A673 (cell line): ENCODE data around the gene DPYSL5.

ENCODE experiments used
- CTCF ChIP-seq: fragments of 300-800, 200-600 bp; sonication (generic); conservative IDR thresholded peaks from 2 replicates; pipeline ENCODE4 v1.5.1; 2017; ENCODE audit warnings: low read depth, mild to moderate bottlenecking, antibody characterized with exemption, low read length, moderate library complexity, mixed read lengths
- EZH2 ChIP-seq: fragments of 200-600 bp; sonication (generic); IDR thresholded peaks from 2 replicates; pipeline ENCODE4 v1.6.1; 2017; ENCODE audit warnings: borderline replicate concordance, low read depth, mild to moderate bottlenecking, mixed read lengths, antibody characterized with exemption, low read length; ENCODE audit not compliant: poor library complexity, severe bottlenecking

GRCh38 chr2:26885651-26886329 lies 37.9 kb downstream of the DPYSL5 start:
- no peak for TF ChIP-seq CTCF
- TF ChIP-seq EZH2 = no peak
